Endothelial cell of umbilical vein (primary cell): Measurements from ENCODE around the gene GFI1B. TPM values are rescaled to one million over a fixed set of nuclear protein-coding genes. Genes with fewer than 3 reads are reported as not detected.

Experiments used
- BruUV-seq: library from RNA; stranded (reverse); fragments of 400-500 nt; replicated peaks from 2 replicates; lab custom pipeline; 2021; lab: Mats Ljungman, UMichigan
- CTCF ChIA-PET: fragments of 300-600, 350-600 bp; sonication (Branson Sonifier 250); formaldehyde crosslinking; loops from one replicate; lab custom pipeline; 2021; ENCODE audit warnings: antibody characterized with exemption, inconsistent platforms; lab: Charles Lee
- POLR2A ChIA-PET: fragments of 300-600, 350-600 bp; sonication (Branson Sonifier 250); formaldehyde crosslinking; loops from one replicate; lab custom pipeline; 2021; ENCODE audit warnings: antibody characterized with exemption, inconsistent platforms; lab: Charles Lee
- DNase-seq: peaks from one replicate; pipeline ENCODE4 v3.0.0-alpha.2; 2011; ENCODE audit warnings: low read depth, low spot score
- FAIRE-seq: peaks from 2 replicates; lab custom pipeline; 2011; peaks lifted over from hg19 to GRCh38; lab: Jason Lieb, UNC
- H2AFZ ChIP-seq: 2 replicates; pipeline ENCODE4 v1.6.0; 2012; ENCODE audit warnings: low read depth, low read length, control low read depth, inconsistent platforms
- H3K27ac ChIP-seq: 2 replicates; pipeline ENCODE4 v1.5.1; 2011; ENCODE audit warnings: low read depth, mild to moderate bottlenecking, control low read depth, low read length, moderate library complexity; ENCODE audit not compliant: insufficient read depth
- H3K27me3 ChIP-seq, 2 experiments: 2 replicates each; pipeline versions ENCODE4 v1.6.0 to v1.6.1; 2011; ENCODE audit warnings: low read length in 2 of 2, mixed read lengths in 1 of 2; ENCODE audit not compliant: control insufficient read depth in 2 of 2, insufficient read depth in 2 of 2
- H3K36me3 ChIP-seq, 2 experiments: 2 replicates in 1 of 2; 3 replicates in 1 of 2; pipeline ENCODE4 v1.5.1; 2011; ENCODE audit warnings: low read length in 2 of 2, mild to moderate bottlenecking in 1 of 2, moderate library complexity in 1 of 2; ENCODE audit not compliant: control insufficient read depth in 2 of 2, insufficient read depth in 2 of 2; ENCODE audit errors: extremely low read depth in 1 of 2
- H3K4me1 ChIP-seq: 3 replicates; pipeline ENCODE4 v1.5.1; 2011; ENCODE audit warnings: mild to moderate bottlenecking, low read length; ENCODE audit not compliant: control insufficient read depth, insufficient read depth; ENCODE audit errors: extremely low read depth
- H3K4me2 ChIP-seq: 2 replicates; pipeline ENCODE4 v1.6.1; 2011; ENCODE audit warnings: low read length, control low read depth, mixed read lengths; ENCODE audit not compliant: insufficient read depth
- H3K4me3 ChIP-seq, 3 experiments: fragments of 200-600 bp in 1 of 3; sonication (generic), shearing (Covaris generic) in 1 of 3; replicated peaks in 1 of 3; 2 replicates each; pipeline ENCODE4 v1.5.1; 2011 to 2016; ENCODE audit warnings: control low read depth in 3 of 3, low read length in 3 of 3, mild to moderate bottlenecking in 2 of 3, inconsistent platforms in 1 of 3, low read depth in 1 of 3, moderate library complexity in 1 of 3; ENCODE audit not compliant: insufficient read depth in 1 of 3
- H3K79me2 ChIP-seq: 2 replicates; pipeline ENCODE4 v1.6.0; 2012; ENCODE audit warnings: low read length, inconsistent platforms; ENCODE audit not compliant: control insufficient read depth, insufficient read depth
- H3K9ac ChIP-seq: replicated peaks from 2 replicates; pipeline ENCODE3; 2011; ENCODE audit warnings: low read length, control low read depth; ENCODE audit not compliant: insufficient read depth; ENCODE audit errors: extremely low read depth
- H3K9me1 ChIP-seq: replicated peaks from 3 replicates; pipeline ENCODE4 v1.6.0; 2011; ENCODE audit warnings: mild to moderate bottlenecking, low read length; ENCODE audit not compliant: control insufficient read depth, insufficient read depth; ENCODE audit errors: extremely low read depth
- H3K9me3 ChIP-seq: replicated peaks from 2 replicates; pipeline ENCODE4 v1.5.1; 2012; ENCODE audit warnings: low read length, inconsistent platforms; ENCODE audit not compliant: control insufficient read depth, insufficient read depth
- H4K20me1 ChIP-seq: replicated peaks from 2 replicates; pipeline ENCODE3; 2011; ENCODE audit warnings: mild to moderate bottlenecking, low read length; ENCODE audit not compliant: control insufficient read depth, insufficient read depth; ENCODE audit errors: extremely low read depth
- EZH2 ChIP-seq: IDR thresholded peaks from 2 replicates; pipeline ENCODE4 v1.6.1; 2012; ENCODE audit warnings: borderline replicate concordance, low read depth, mild to moderate bottlenecking, moderate library complexity, low read length, inconsistent platforms; ENCODE audit not compliant: severe bottlenecking
- FOS ChIP-seq: IDR thresholded peaks from 2 replicates; pipeline ENCODE4 v1.6.1; 2011; ENCODE audit warnings: mild to moderate bottlenecking, low read length, moderate library complexity, borderline replicate concordance; ENCODE audit not compliant: insufficient read depth
- GATA2 ChIP-seq: IDR thresholded peaks from 2 replicates; pipeline ENCODE4 v1.7.0; 2011; ENCODE audit warnings: low read depth, mild to moderate bottlenecking, moderate library complexity, mixed read lengths, low read length; ENCODE audit not compliant: insufficient read length, insufficient read depth
- JUN ChIP-seq: IDR thresholded peaks from 2 replicates; pipeline ENCODE4 v1.6.1; 2011; ENCODE audit warnings: borderline replicate concordance, low read depth; ENCODE audit not compliant: insufficient read length, insufficient read depth
- MYC ChIP-seq: IDR thresholded peaks from one replicate; pipeline ENCODE4 v1.6.1; 2011; ENCODE audit warnings: mild to moderate bottlenecking, low read depth, low read length
- POLR2A ChIP-seq: IDR thresholded peaks from 2 replicates; pipeline ENCODE4 v1.6.1; 2012; ENCODE audit warnings: low read depth, mild to moderate bottlenecking, control low read depth, low read length
- POLR2AphosphoS5 ChIP-seq: IDR thresholded peaks from 2 replicates; pipeline ENCODE4 v1.6.1; 2012; ENCODE audit warnings: low read depth, mild to moderate bottlenecking, control low read depth, low read length, moderate library complexity; ENCODE audit not compliant: insufficient read depth
- dilution Hi-C: fragments of 300-500 bp; cut with MboI; formaldehyde crosslinking; loops from one replicate; pipeline ENCODE4 v1.15.0; 2019; ENCODE audit warnings: low sequenced_read_pairs; ENCODE audit not compliant: extremely low pct_ligation_motif_present
- intact Hi-C: fragments of 100-400 bp; cut with micrococcal nuclease; formaldehyde crosslinking; loops from one replicate; pipeline ENCODE4 v1.10.0; 2022
- polyA plus RNA-seq, 4 experiments: library from polyadenylated mRNA; depleted of rRNA in 3 of 4; stranded (reverse) in 3 of 4; unstranded in 1 of 4; fragments of >200 nt; gene quantifications; 2 replicates each; pipeline versions ENCODE4 v1.2.1 to v1.2.3, GENCODE V29; 2011 to 2012; ENCODE audit warnings: missing spikeins in 1 of 4
- total RNA-seq: library from RNA; stranded (reverse); gene quantifications from 2 replicates; pipeline ENCODE4 v1.2.3, GENCODE V29; 2021
- TF ChIP-seq, protein P1 (sequence below): IDR thresholded peaks from 2 replicates; pipeline ENCODE4 v1.6.1; 2011; ENCODE audit not compliant: insufficient read depth, insufficient read length
- TF ChIP-seq, protein P2 (sequence below), 2 donors: IDR thresholded peaks; 1 replicate in 1 of 2; 2 replicates in 1 of 2; pipeline ENCODE4 v1.5.1; 2011; ENCODE audit warnings: low read length in 2 of 2, mild to moderate bottlenecking in 2 of 2, moderate library complexity in 2 of 2, control low read depth in 1 of 2, inconsistent platforms in 1 of 2, low read depth in 1 of 2; ENCODE audit not compliant: insufficient read depth in 1 of 2; ENCODE audit errors: extremely low read depth in 1 of 2

The GFI1B gene
- total and polyA plus RNA-seq, 2 donors (not counting 3 experiments of a cell fraction or from before 2014, with no cell fraction given) = 0.04 TPM; not detected in 1

DNA sequence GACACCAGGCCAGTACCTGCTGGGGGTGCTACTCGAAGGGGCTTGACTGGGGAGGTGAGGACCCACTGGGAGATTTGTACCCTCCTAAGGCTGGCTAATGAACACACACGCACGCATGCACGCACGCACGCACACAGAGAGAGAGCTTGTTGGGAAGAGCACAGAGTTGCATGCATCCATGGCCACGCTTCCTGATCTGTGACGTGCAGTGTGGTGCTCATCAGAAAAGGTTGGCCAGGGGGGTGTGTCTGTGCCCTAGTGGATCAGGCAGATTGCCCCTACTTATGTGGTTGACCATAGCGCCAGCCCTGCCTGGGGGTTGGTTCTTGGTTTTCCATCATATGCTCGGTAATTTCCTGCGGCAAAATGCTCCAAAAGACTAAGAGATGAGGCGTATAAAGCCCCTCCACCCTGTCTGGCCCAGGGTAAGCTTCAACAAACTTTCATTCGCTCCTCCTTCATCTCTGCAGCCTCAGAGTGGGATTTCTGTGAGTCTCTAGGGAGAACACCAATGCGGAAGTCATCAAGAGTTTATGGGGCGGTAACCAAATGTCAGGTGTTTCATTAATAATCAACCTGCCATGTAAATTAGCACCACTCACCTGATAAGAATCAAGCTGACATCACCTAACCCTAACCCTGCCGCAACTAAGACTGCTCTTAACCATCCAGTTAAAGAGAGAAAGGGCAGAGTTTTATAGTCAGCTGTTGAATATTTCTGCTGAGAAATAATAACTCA, 8.0 kb upstream of the GFI1B start:
- no peaks in the 10 kb centered on the region for H3K9me1 ChIP-seq
- no peak overlapping the region for H3K9ac ChIP-seq
- no peaks in the 10 kb centered on the region for H3K36me3 ChIP-seq
- peaks cover 0 to 4% of the 10 kb centered on the region in 2 experiments for H3K27me3 ChIP-seq
- H3K4me3 ChIP-seq = no peak overlapping the region
- no peaks in the 10 kb centered on the region for H3K9me3 ChIP-seq
- ChIA-PET POLR2A (no interaction called here), CTCF (interaction anchor here (0.8 to 1.8 kb wide), 2 partner anchors 13 to 68 kb away, joined by 3 to 4 read pairs; no protein-coding TSS in a partner anchor)
- no peak overlapping the region for H2AFZ ChIP-seq
- dilution Hi-C loops (no loop called here), intact Hi-C loops (loop anchor here (10.0 kb wide), 1 partner anchor 166 kb away; no protein-coding TSS in a partner anchor)
- H3K4me2 ChIP-seq = no peak overlapping the region
- TF ChIP-seq FOS (no peak), POLR2A (no peak), POLR2AphosphoS5 (no peak), MYC (no peak), JUN (no peak), EZH2 (no peak), GATA2 (no peak)
- TF ChIP-seq, protein P1, sequence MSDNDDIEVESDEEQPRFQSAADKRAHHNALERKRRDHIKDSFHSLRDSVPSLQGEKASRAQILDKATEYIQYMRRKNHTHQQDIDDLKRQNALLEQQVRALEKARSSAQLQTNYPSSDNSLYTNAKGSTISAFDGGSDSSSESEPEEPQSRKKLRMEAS = no peak
- TF ChIP-seq, protein P2, sequence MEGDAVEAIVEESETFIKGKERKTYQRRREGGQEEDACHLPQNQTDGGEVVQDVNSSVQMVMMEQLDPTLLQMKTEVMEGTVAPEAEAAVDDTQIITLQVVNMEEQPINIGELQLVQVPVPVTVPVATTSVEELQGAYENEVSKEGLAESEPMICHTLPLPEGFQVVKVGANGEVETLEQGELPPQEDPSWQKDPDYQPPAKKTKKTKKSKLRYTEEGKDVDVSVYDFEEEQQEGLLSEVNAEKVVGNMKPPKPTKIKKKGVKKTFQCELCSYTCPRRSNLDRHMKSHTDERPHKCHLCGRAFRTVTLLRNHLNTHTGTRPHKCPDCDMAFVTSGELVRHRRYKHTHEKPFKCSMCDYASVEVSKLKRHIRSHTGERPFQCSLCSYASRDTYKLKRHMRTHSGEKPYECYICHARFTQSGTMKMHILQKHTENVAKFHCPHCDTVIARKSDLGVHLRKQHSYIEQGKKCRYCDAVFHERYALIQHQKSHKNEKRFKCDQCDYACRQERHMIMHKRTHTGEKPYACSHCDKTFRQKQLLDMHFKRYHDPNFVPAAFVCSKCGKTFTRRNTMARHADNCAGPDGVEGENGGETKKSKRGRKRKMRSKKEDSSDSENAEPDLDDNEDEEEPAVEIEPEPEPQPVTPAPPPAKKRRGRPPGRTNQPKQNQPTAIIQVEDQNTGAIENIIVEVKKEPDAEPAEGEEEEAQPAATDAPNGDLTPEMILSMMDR (IDR thresholded peaks at IDR 0.05; ENCODE audit: extremely low read depth in 1 of 2, insufficient read depth in 1 of 2, low read depth in 1 of 2, low read length in 2 of 2) = no peak
- BruUV-seq = no TSS peak
- H3K4me1 ChIP-seq = no peaks in the 10 kb centered on the region
- DNase-seq = no peak
- H3K79me2 ChIP-seq = no peaks in the 10 kb centered on the region
- no peaks in the 10 kb centered on the region for H4K20me1 ChIP-seq
- FAIRE-seq = no peak
- no peak overlapping the region for H3K27ac ChIP-seq
